ENCODE data around the gene WDTC1.

- TF ChIP-seq ZNF274 (IDR thresholded peaks at IDR 0.05; ENCODE audit: borderline replicate concordance, extremely low read depth, low read length) (no peak), SIX5 (IDR thresholded peaks at IDR 0.05; ENCODE audit: low read depth, low read length) (no peak), EP300 (IDR thresholded peaks at IDR 0.05; ENCODE audit: borderline replicate concordance in 1 of 2, low read depth in 2 of 2, low read length in 2 of 2) (no peak)
Measured at GRCh38 chr1:27306071-27306470, 71.6 kb downstream of the WDTC1 start.
